HG02588 (cell line): ENCODE results near the gene USP13.
"Not testable (repeated sequence)": the region's sequence is repeated elsewhere in the genome, so short reads cannot be mapped to it uniquely, and the experiment has no call there.

Experiments
- ATAC-seq: cut with Tn5 transposase; IDR thresholded peaks from one replicate; pipeline ENCODE4 v1.9.1; 2021; ENCODE audit warnings: mild to moderate bottlenecking, moderate library complexity; ENCODE audit not compliant: unreplicated experiment

Gene USP13

GRCh38 chr3:179775416-179776122 lies 122.7 kb downstream of the USP13 start:
- ATAC-seq, result no peak

GRCh38 chr3:179782841-179783240 lies 130.0 kb downstream of the USP13 start:
- ATAC-seq, result not testable (repeated sequence)

GRCh38 chr3:179788996-179789395 lies 136.2 kb downstream of the USP13 start:
- ATAC-seq, result no peak

GRCh38 chr3:179791793-179792192 lies 139.0 kb downstream of the USP13 start:
- ATAC-seq, result no peak

GRCh38 chr3:179794355-179794754 lies 141.5 kb downstream of the USP13 start:
- ATAC-seq, result no peak

- ATAC-seq, result no peak
Measured at GRCh38 chr3:179796421-179796820, 143.6 kb downstream of the USP13 start.

- ATAC-seq, result no peak
Measured at GRCh38 chr3:179797192-179797591, 144.4 kb downstream of the USP13 start.

- no peak for ATAC-seq
Measured at GRCh38 chr3:179801263-179801662, 148.4 kb downstream of the USP13 start.

- no peak for ATAC-seq
Measured at GRCh38 chr3:179801856-179802255, 149.0 kb downstream of the USP13 start.

GRCh38 chr3:179806177-179806576 lies 153.3 kb downstream of the USP13 start:
- no peak for ATAC-seq

- no peak for ATAC-seq
Measured at GRCh38 chr3:179807588-179807987, 154.7 kb downstream of the USP13 start.

- no peak for ATAC-seq
Measured at GRCh38 chr3:179809639-179810038, 156.8 kb downstream of the USP13 start.

GRCh38 chr3:179811321-179812095 lies 158.7 kb downstream of the USP13 start:
- peak; percentile 71 for ATAC-seq

- ATAC-seq, result no peak
Measured at GRCh38 chr3:179812096-179812382, 159.2 kb downstream of the USP13 start.

- ATAC-seq, result no peak
Measured at GRCh38 chr3:179819379-179819778, 166.5 kb downstream of the USP13 start.

GRCh38 chr3:179822296-179822695 lies 169.5 kb downstream of the USP13 start:
- no peak for ATAC-seq

GRCh38 chr3:179825527-179826246 lies 172.8 kb downstream of the USP13 start:
- ATAC-seq, result no peak

GRCh38 chr3:179826247-179826637 lies 173.4 kb downstream of the USP13 start:
- no peak for ATAC-seq

GRCh38 chr3:179828738-179829137 lies 175.9 kb downstream of the USP13 start:
- ATAC-seq, result no peak

- no peak for ATAC-seq
Measured at GRCh38 chr3:179829401-179829800, 176.6 kb downstream of the USP13 start.

GRCh38 chr3:179832333-179832854 lies 179.6 kb downstream of the USP13 start:
- no peak for ATAC-seq

- ATAC-seq, result no peak
Measured at GRCh38 chr3:179833294-179833693, 180.5 kb downstream of the USP13 start.
